Dedifferentiated amniotic fluid mesenchymal stem cell (primary cell): ENCODE measurements around the gene SH3YL1.

Experiments used
- DNase-seq: peaks from one replicate; pipeline ENCODE4 v3.0.0-alpha.2; 2016; ENCODE audit errors: extremely low spot score

Gene SH3YL1

DNA sequence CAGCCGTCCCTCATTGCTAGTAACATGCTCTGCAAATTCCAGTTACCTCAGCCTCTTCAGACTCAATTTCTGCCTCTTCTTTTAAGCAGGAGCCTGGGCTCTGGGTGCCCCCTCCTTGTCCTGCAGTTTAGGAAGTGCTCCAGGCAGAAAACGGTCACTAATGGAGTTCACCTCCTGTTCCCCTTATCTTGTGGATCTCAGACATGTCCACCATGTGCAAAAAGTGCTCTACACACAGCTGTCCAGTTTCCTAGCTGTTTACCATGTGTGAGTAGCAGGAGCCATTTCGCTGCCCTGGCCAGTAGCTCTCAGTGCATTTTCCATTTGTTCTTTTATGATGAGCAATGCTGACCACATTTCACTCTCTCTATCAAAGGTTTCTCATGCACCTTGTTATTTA lies 4.9 kb downstream of the SH3YL1 start:
- no peak for DNase-seq

DNA sequence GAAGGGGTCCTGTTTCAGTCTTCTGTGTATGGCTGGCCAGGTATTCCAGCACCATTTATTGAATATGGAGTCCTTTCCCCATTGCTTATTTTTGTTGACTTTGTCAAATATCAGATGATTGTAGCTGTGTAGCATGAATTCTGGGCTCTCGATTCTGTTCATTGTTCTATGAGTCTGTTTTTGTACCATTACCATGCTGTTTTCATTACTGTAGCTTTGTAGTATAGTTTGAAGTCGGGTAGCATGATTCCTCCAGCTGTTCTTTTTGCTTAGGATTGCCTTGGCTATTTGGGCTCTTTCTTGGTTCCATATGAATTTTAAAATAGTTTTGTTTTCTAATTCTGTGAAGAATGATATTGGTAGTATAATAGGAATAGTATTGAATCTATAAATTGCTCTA lies 6.0 kb downstream of the SH3YL1 start:
- no peak for DNase-seq

DNA sequence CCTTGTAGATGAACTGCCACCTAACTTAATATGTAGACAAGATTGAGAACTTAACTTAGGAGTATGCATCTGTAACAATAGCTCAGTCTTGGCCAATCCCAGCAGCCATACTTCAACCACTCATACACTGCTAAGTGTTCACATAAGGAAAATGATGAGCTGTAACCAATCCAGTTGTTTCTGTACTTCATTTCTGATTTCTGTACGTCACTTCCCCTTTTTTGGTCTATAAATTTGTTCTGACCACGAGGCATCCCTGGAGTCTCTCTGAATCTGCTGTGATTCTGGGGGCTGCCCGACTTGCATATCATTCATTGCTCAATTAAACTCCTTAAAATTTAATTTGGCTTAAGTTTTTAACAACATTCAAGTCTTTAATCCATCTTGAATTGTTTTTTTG lies 6.4 kb downstream of the SH3YL1 start:
- no peak for DNase-seq

DNA sequence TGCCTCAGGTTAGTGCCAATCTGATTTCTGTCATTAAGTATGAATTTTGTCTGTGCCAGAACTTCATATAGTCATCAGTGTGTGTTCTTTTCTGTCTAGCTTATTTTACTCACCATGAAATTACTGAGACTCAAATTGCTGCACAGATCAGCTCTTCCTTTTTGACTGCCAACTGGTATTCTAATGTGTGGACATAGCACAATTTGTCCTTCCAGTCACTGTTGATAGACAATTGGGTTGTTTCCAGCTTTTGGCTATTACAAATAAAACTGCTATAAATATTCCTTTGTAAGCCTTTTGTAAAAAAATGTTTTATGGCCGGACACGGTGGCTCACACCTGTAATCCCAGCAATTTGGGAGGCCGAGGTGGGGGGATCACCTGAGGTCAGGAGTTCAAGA lies 7.7 kb downstream of the SH3YL1 start:
- no peak for DNase-seq

DNA sequence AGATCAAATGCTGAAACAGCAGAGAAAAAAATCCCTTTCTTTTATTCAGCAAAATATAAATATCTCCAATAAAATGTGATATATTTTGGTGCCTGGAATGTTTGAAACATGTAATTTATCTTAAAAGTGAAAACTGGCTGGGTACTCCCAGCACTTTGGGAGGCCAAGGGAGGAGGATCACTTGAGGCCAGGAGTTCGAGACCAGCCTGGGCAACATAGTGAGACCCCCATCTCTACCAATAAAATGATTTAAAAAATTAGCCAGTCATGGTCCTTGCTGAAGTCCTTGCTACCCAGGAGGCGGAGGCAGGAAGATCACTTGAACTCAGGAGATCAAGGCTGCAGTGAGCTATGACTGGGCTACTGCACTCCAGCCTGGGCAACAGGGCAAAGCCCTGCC lies 8.6 kb downstream of the SH3YL1 start:
- no peak for DNase-seq

DNA sequence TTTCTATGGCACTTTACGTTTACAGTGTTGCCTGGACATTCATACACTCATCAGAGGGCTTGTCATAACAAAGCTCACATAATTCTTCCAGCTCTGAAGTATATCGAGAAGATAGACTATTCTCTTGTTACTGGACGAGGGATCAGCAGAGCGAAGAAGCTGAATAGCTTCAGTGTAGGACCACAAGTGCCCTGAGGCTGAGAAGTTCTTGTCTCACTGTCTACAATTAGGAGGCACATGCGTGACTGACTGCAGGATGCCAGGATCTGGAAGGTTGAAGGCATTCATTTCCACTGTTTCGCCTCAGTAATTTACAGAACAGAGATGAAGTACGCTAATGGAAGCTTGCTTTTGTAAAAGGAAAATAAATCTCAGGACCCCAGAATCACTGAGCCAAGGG lies 9.6 kb downstream of the SH3YL1 start:
- no peak for DNase-seq

DNA sequence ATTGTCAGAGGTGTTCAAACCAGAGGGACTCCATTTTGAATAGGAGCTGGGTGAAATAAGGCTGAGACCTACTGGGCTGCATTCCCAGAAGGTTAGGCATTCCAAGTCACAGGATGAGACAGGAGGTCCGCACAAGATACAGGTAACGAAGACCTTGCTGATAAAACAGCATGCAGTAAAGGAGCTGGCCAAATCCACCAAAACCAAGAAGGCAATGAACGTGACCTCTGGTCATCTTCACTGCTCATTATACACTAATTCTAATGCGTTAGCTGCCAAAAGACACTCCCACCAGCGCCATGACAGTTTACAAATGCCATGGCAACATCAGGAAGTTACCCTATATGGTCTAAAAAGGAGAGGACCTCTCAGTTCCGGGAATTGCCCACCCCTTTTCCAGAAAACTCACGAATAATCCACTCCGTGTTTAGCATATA lies 10.6 kb downstream of the SH3YL1 start:
- no peak for DNase-seq

DNA sequence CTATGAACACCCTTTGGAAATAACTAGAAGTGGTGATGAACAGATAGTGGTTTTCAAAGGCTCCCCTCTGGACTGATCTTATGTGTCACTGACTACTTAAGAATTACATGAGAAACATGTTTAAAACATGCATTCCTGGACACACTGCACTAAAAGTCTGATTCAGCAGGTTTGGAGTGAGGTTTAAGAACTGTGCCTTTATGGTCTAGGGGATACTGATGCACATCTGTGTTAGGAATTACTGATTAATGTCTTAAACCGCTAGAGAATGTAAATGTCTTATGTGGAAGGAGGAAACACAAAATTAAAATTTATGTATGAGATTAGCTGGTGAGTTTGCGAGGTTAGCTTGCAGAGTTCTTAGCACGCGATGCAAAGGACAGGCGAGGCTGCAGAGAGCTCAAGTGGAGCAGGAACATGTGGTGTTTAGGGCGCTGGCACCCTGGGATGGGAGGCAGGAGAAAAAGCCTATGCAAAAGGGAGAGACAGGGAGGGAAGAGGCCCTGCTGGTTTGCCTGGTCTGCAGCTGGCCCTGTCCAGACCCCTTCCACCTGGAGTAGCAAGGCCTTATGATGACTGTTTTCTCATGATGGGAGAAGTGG lies 11.7 kb downstream of the SH3YL1 start:
- no peak for DNase-seq

DNA sequence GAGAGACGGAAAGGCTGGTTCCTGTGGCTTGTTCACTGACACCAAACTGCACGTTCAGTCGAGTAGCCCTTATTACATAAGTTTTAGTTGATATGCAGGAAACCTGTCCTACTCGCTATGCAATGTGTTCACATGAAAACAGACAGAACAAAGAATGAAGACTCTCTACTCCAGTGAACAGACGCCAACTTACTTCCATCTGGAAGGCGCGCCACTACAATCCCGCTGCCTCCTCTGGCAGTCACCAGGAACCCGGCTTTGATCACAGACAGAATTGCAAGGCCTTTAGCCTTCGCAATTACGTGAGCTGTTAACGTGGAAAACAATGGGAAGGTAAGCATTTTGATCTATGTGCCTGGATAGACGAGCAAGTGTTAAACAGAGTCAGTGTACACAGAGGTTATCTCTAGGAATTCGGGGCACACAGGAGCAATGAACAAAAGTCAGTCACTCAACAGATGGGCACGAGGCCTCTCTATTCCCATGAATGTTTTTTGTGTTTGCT lies 14.2 kb downstream of the SH3YL1 start:
- DNase-seq, result no peak

DNA sequence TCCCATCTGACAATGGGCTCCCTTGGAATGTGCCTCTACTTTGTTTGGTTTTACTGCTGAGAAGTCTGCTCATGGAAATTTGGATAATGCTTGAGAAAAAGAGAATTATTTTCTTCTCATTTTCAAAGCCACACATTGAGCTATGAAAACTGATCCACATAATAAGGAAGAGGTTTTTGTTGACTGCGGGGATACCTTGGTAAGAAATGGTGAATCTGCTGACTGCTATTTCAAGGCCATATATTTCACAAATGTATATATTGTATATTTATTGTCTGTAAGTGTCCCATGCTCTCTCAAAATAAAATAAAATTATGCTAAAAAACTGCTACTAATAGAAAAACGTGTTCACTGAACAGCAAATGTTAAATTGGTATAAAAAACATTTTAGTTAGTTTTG lies 15.1 kb downstream of the SH3YL1 start:
- DNase-seq, result no peak

DNA sequence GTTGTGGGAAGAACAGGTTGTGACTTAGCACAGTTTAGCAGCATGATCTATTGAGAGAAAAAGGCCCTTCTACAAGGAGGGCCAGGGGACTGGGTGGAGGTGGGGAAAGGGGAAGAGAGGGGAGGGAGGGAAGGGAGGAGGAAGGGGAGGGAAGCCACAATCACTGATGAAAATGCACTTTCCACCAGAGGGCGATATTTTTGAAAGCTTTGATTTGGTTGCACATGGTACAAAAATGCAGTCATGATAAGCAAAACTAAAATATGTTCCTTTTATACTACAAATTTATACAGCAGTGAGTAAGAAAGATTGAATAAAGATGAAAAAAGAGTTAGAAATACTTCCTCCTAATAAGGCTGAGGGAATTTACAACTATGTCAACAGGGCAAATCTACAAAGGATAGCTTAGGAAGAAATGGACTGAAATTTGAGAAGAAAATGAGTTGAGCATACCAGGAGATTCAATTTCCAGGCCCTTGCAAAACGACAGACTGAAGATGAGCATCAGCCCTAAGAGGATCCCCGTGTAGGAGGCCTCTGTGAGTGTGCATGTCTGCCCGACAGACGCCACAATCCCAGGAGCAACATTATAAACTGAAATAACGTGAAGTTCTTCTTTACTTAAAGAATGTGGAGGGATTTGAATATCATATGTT lies 17.2 kb downstream of the SH3YL1 start:
- DNase-seq, result peak; percentile 72

DNA sequence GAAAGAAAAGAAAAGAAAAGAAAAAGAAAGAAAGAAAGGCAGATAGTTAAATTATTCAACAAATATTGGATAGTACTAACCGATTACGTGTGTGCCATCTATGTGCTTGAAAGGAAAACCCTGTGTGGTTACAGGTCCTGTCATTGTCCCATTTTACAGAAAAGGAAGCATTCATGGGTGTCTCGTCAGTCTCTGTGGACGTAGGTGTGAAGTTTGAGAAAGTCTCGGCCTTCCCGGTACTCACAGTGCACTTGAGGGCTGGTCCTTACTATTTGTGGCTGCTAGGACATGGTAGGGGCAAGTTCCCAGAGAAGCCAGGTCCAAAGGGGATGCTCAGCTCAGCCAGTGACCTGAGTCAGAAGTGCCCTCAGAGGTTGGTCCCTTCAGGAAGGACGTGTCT lies 19.3 kb downstream of the SH3YL1 start:
- DNase-seq, result no peak

DNA sequence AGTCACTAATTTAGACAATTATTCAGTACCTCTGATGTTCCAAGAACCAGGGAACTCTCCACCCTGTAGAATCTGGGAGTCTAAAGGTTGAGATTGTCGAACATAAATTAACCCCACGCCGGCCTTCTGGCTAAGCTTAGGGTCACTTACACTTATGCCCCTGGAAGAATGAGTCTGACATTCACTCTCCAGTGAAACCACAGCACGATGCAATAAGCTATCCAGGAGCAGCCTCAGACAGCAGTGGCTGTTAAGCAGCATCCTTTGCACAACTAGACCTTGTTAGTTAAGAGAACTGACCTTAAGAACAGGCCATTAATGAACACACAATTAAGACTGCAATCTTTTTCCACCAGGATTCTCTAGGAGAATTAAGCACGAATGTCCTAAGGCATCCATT lies 25.0 kb downstream of the SH3YL1 start:
- no peak for DNase-seq

DNA sequence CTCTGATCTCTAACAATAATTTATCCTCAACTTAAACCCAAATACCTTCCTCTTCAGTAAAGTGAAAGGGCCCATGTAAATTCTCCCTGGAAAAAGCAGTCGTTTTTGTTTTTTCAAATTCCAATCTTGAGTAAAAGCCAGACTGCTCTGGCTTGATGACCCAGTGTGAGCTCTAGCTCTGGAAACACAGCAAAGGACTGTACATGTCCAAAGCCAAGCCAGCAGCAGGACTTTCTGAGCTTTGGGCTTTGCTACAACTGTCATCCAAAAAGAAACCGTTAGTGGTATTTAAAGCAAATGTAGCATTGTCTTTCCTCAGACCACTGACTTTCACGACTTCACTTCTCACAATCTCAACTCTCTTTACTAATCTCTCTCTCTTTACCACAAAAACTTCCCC lies 25.4 kb downstream of the SH3YL1 start:
- no peak for DNase-seq

DNA sequence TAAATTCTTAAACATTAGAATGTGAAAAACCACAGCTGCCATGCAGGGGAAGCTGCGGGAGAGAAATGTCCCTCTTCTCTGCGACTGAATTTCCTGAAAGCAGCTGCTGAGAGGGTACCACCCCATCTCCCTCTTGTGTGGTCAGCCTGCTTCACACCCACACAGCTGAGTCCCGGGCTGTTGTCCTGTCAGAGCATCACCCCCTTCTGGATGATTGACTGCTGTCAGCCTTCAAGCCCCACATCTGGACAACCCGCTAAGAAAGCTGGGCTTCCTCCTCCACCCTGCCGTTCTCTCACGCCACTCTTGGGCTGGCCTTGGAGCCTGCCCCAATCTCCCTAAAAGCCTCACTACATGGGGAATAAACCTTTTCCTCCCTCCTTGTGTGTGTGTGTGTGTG lies 26.0 kb downstream of the SH3YL1 start:
- no peak for DNase-seq

DNA sequence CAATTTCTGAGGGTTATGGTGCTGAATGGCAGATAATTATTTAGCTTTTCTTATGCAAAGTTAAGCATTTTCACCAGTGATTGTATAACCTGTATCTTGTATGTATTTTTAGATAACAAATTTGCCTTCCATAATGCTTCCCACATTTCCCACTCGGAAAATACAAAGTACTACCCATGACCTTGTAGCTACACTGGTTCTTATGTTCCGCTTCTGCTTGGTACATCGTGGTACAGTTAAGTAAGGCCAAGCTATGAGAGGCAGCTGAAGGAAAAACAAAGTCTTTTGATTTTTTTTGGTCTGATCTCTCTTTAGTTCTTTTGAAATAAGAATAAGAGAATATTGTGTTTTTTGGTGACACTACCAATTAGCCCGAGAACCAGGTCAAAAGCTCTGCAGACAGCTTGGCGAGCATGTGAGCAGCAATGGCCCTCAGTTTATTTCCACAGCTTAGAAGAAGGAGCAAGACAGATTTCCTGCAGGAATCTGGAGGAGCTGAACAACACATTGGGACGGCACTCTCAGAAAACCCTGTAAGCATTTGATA lies 26.8 kb downstream of the SH3YL1 start:
- no peak for DNase-seq

DNA sequence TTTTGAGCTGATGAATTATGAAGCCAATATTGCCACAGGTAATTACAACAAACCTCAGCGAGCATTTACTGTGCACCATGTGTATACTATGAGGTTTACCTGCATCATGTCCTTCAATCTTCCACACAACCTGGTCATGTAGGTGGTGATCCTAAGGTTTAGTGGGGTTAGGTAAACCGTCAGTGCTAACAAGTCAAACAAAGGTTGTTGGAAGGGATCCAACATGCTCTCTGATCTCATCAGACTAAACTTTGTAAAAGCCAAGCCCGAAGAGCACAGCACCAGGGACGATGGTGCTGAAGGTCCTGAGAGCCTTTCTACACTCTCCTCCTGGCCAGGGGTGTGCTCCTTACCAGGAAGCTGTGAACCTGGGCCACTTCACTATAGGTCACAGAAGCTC lies 29.4 kb downstream of the SH3YL1 start:
- no peak for DNase-seq

DNA sequence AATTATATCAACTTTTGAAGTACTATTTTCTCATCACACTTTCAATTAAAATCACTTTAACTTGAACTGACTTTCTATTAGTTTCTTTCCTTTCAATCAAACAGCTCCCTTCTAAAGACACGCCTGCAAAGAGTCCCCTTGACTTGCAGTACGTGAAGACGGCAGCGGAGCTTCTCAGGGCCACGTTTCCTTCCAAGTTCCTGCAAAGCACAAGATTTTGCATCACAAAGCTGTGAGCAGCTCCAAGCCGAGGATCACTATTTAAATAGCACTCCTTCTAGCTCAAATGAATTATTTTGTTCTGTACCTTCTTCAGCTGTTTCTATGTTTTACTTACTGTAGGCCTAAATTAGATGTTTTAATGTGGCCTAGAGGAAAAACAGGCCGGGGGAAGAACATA lies 30.8 kb downstream of the SH3YL1 start:
- no peak for DNase-seq

DNA sequence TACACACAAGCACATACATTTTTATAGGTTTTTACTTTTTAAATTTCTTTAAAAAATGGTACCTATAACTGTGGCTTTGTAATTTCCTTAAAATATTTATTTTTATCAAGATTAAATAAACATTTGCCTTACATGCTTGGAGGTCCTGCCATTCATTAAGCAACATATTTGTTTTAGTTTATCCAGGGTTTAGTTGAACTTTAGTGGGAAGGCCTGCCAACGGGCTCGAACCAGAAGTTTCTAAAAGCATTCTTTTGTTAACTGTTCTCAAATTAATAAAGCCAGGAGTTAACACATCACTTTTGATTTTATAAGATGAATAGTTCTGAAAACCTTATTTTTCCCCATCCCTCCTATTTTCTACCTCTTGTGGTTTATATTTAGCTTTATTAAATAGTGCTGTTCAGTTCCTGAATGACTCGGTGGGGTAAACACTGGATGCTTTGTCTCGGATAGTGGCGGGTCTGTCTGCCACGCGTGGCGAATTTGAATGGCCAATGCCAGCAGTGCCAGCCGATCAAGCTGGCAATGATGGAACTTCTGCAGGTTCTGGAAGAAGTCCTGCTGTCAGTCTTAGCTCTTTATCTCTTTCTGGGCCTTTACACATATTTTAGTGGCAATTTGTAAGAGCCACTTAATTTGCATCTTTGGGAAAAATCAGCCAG lies 32.2 kb downstream of the SH3YL1 start:
- no peak for DNase-seq

DNA sequence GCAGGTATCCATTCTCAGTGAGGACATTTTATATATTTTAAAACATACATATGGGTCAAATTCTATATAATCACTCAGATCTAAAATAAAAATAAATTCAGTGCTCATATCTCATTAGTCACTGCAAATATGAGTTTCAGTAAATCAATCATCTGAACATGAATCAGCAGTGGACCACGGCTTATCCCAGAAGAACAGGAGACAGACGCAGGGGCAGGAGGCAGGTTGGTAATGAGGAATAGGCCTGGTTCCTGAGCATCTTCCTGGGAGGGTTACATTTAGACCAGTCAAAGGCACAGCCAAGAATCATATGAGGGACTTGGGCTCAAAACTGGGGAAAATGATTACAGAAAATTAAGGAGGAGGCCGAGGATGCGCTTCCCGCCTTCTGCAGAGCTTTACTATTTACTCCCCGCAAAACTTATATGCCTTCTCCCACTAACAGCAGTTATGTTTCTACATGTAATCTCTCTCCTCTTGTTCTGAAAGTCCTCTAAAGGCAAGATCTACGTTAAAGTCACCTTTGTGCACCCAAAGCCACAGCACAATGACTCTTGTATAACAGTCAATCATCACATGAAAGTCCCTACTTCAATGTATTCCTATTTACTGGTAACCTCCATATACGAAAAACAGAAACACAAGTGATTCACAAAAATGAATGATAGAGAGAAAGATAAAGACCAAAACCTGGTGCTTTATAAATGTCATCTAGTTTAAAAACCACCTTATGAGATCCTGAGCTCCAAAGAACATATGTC lies 35.1 kb downstream of the SH3YL1 start:
- DNase-seq, result no peak

DNA sequence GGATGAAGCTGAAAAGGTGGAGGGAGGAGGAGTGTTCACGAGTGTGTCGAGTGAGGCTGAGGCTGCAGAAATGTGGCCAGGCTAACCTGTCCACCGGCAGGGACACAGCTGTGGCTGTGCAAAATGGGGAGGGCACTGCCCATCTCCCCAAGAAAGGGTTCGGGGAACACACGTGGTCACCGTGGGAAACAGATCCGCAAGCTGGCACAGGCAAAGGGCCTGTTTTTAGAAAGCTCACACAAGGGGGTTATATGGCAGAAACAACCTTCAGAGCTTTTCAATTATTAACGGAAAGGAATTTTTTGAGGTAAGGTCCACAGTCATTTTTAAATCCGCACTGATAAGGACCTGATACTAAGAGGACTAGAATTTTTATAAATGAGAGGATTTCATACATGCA lies 35.7 kb downstream of the SH3YL1 start:
- DNase-seq, result no peak
